ENCODE results near the gene IRF5.
"Not testable (repeated sequence)": the region's sequence is repeated elsewhere in the genome, so short reads cannot be mapped to it uniquely, and the experiment has no call there.

Gene IRF5

DNA sequence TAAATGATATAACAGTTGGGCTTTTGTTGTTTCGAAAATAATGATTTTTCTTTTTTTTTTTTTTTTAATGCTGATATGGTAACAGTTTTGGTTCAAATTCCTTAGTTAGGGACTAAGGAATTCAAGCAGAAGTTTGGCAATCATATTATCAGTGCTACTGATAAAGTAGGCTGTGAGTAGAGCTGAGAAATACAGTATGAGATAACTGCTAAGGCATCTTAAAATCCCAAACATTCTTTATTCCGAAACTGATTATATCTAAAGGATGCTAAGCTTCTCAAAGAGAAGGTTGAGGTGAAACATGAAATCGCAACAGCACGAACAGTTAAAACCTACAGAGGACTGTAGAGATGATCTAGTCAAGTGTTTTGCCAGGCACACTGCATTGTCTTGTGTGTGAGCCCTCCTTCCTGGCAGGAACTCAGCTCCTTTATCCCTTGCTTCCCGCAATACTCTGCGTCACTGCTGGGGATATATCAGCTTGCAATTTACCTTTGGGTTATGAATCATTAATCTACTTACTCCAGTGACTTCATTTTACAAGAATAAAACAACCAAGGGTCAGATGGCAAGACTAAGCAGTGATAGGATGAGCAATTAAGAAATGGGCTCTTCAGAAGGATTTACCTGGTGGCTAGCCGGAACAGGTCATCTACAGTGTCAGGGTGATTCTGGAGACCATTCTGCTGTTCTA, 36.7 kb downstream of the IRF5 start:
- DNase-seq = no peak

DNA sequence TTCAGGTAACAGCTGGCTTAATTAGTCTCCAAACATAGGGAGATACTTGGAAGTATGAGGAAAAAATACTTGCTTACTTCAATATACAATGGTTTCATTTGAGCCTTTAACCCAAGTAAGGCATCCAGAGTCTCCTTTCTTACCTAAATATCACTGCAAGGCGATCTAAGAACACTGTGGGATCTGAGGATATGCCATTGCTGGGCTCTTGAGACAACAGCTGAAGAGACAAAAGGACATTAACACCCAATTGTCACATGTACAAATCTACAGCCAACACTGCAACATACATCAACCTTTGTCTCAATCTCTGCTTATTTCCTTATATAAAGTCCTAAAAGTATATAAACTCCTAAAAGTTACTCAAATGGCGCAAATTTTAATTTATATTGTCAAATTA, 44.4 kb downstream of the IRF5 start:
- no peak for DNase-seq

DNA sequence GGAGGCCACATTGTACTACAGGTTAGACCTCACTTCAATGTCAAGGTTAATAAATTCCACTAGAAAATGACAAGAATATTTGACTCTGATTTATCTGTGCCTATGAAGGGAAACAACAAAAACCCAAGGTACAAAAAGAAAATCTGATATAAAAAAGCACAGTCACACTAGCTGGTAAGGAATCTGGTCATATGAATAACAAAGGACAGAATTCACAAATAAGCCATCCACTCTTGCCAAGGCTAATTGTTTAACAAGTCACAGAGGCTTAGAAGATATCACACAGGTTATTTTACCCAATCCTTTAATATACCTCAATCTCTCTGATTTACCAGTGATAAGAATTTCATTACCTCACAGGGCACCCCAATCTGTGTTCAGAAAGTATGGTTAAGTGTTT, 47.9 kb downstream of the IRF5 start:
- DNase-seq = no peak

DNA sequence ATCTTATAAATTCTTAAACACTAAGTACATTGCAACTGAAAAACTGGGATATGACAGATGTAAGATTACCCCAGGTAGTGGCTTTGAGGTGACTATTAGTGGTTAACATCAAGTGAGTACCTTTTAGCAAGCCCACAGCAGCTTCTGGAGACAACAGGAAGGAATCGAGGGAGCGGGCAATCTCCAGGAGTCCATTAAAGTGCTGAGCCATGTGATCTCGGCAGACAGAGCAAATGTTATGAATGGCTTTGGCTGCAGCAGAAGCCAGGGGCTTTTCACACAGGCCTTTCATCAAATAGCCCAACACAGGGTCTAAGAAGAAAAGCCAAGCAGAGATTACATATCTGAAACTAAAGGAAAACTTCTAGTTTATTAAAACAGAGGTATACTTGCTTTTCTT, 48.9 kb downstream of the IRF5 start:
- DNase-seq = no peak

DNA sequence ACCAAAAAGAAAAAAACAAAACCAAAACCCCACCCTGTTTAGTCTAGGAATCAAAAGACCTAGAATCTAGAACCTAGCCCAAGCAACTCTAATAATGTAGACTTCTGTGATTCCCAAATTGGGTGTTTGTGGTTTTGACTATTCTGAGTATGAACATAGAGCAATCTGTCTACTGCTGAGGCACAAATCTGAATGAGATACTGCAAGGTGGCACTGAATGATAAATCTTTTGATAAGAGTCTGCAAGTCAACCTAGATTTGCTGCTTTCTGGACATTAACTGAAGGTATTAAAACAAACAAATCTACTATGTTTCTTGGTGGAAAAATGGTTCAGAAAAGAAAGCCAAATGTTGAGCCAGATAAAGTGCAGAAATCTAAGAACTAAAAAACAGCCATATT, 50.6 kb downstream of the IRF5 start:
- no peak for DNase-seq

DNA sequence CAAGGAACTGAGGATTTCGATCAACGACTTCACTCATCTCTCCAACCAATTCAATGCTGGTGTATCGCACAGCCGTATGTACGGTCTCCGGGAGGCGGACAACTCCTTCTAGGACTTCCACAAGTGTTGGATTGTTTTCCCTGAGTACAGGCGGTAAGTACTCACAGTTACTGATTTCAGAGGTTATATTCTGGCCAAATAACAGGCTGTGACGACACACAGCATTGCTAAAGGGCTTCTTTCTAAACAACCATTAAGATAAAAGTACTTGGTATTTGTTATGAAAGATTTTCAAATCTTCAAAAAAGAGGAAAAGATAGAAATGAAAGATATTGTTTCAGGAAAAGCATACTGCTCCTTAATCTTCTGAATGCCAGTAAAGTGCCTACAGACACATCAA, 52.2 kb downstream of the IRF5 start:
- DNase-seq = no peak

DNA sequence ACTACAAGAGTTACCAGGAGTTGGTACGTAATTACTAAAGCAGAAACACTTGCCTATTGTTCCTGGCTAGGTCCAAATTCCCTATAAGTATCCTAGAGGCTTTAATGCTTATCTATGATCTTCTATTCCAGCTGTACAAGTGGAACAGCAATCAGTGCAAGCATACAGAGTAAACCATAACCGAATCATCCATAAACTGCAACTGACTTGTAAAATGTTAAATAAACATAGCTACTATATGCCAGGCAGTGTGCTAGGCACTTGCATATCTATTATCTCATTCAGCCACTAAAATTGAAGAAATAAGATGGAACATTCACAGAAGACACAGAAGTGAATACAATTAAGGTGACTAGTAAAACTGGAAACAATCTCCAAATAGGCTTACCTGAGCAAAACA, 55.7 kb downstream of the IRF5 start:
- DNase-seq = no peak

DNA sequence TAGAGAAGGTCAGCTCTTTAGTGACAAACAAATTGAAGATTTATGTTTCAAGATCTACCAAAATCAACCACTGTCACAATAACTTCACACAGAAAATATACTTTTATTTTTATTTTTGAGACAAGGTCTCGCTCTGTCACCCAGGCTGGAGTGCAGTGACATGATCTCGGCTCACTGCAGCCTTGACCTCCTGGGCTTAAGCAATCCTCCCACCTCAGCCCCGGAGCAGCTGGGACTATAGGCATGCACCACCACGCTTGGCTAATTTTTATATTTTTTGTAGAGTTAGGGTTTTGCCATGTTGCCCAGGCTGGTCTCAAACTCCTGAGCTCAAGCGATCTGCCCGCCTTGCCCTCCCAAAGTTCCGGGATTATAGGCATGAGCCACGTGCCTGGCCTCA, 56.8 kb downstream of the IRF5 start:
- not testable (repeated sequence) for DNase-seq

DNA sequence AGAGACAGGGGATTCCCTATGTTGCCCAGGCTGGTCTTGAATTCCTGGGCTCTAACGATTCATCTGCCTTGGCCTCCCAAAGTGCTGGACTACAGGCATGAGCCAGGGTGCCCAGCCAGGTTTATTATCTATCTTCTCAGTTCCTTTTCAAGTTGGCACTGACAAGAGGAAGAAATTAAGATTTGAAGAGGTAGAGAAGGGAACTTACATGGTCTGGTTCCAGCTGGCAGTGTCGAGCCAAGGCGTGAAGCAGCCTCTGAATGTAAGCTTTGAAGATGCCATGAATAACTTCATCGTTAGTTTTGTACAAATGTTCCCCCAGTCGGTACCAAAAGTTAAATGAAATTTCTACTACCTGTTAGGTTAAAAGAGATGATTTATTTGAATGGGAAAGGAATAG, 59.5 kb downstream of the IRF5 start:
- DNase-seq = no peak
